ENCODE measurements around the gene SLC7A11.
"Not testable (repeated sequence)": the region's sequence is repeated elsewhere in the genome, so short reads cannot be mapped to it uniquely, and the experiment has no call there.

SLC7A11 gene

GRCh38 chr4:138217567-138217966 lies 24.6 kb downstream of the SLC7A11 start:
- in situ Hi-C loops (cut with HindIII; ENCODE audit: low sequenced_read_pairs): no loop called here

GRCh38 chr4:138216272-138216867 lies 25.8 kb downstream of the SLC7A11 start:
- in situ Hi-C loops (cut with HindIII; ENCODE audit: low sequenced_read_pairs): no loop called here

GRCh38 chr4:138210576-138210975 lies 31.6 kb downstream of the SLC7A11 start:
- in situ Hi-C loops (cut with HindIII; ENCODE audit: low sequenced_read_pairs): not testable (repeated sequence)

- in situ Hi-C loops (cut with HindIII; ENCODE audit: low sequenced_read_pairs): no loop called here
Observed at GRCh38 chr4:138209094-138209493, 33.1 kb downstream of the SLC7A11 start.

GRCh38 chr4:138205531-138206233 lies 36.5 kb downstream of the SLC7A11 start:
- in situ Hi-C loops (cut with HindIII; ENCODE audit: low sequenced_read_pairs): no loop called here

GRCh38 chr4:138204507-138204906 lies 37.6 kb downstream of the SLC7A11 start:
- in situ Hi-C loops (cut with HindIII; ENCODE audit: low sequenced_read_pairs): no loop called here

- in situ Hi-C loops (cut with HindIII; ENCODE audit: low sequenced_read_pairs): no loop called here
Observed at GRCh38 chr4:138202686-138203085, 39.5 kb downstream of the SLC7A11 start.

- in situ Hi-C loops (cut with HindIII; ENCODE audit: low sequenced_read_pairs): no loop called here
Observed at GRCh38 chr4:138200236-138200590, 41.9 kb downstream of the SLC7A11 start.

- in situ Hi-C loops (cut with HindIII; ENCODE audit: low sequenced_read_pairs): no loop called here
Observed at GRCh38 chr4:138199568-138200235, 42.4 kb downstream of the SLC7A11 start.

- in situ Hi-C loops (cut with HindIII; ENCODE audit: low sequenced_read_pairs): no loop called here
Observed at GRCh38 chr4:138196153-138196552, 46.0 kb downstream of the SLC7A11 start.

GRCh38 chr4:138193963-138194362 lies 48.2 kb downstream of the SLC7A11 start:
- in situ Hi-C loops (cut with HindIII; ENCODE audit: low sequenced_read_pairs): no loop called here

GRCh38 chr4:138192113-138192512 lies 50.0 kb downstream of the SLC7A11 start:
- in situ Hi-C loops (cut with HindIII; ENCODE audit: low sequenced_read_pairs): no loop called here

GRCh38 chr4:138190452-138190858 lies 51.7 kb downstream of the SLC7A11 start:
- in situ Hi-C loops (cut with HindIII; ENCODE audit: low sequenced_read_pairs): no loop called here

- in situ Hi-C loops (cut with HindIII; ENCODE audit: low sequenced_read_pairs): no loop called here
Observed at GRCh38 chr4:138189206-138189605, 52.9 kb downstream of the SLC7A11 start.

- in situ Hi-C loops (cut with HindIII; ENCODE audit: low sequenced_read_pairs): no loop called here
Observed at GRCh38 chr4:138188406-138189084, 53.6 kb downstream of the SLC7A11 start.

- in situ Hi-C loops (cut with HindIII; ENCODE audit: low sequenced_read_pairs): no loop called here
Observed at GRCh38 chr4:138185859-138186645, 56.1 kb downstream of the SLC7A11 start.

GRCh38 chr4:138184886-138185285 lies 57.3 kb downstream of the SLC7A11 start:
- in situ Hi-C loops (cut with HindIII; ENCODE audit: low sequenced_read_pairs): no loop called here

GRCh38 chr4:138182838-138183426 lies 59.2 kb downstream of the SLC7A11 start:
- in situ Hi-C loops (cut with HindIII; ENCODE audit: low sequenced_read_pairs): no loop called here

GRCh38 chr4:138181287-138181686 lies 60.9 kb downstream of the SLC7A11 start:
- in situ Hi-C loops (cut with HindIII; ENCODE audit: low sequenced_read_pairs): no loop called here

GRCh38 chr4:138178566-138178965 lies 63.6 kb downstream of the SLC7A11 start:
- in situ Hi-C loops (cut with HindIII; ENCODE audit: low sequenced_read_pairs): no loop called here
